ENCODE data around the gene ZNF582.

The ZNF582 gene

DNA sequence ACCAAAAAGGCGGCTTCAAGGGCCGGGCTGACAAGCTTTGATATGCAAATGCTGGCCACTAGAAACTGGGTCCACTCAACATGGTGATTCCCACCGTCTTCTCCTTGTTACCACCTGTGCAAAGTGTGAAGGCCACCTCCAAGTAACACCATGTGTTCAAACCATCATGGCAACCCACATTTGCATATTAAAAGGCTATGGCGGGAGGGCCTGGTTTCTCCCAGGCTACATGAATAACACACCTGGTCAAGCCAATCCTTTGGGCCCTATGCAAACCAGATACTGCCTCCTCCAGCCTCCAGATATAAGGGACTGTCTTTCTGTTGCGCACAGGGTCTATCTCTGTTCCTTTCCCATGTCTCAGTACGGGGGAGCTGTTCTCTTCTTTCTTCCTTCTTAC, 42.1 kb downstream of the ZNF582 start:
- H3K4me3 ChIP-seq (ENCODE audit: low read depth, low read length, poor library complexity, severe bottlenecking), result no peak overlapping the region
- no peaks in the 10 kb centered on the region for H4K20me1 ChIP-seq (ENCODE audit: insufficient read depth, low read length)
- no peaks in the 10 kb centered on the region for H3K27me3 ChIP-seq (ENCODE audit: insufficient read depth, low read length)
- H3K4me2 ChIP-seq (ENCODE audit: low read length), result no peak overlapping the region
- H3K36me3 ChIP-seq (ENCODE audit: insufficient read depth, low read length), result no peaks in the 10 kb centered on the region
- H3K9me2 ChIP-seq (ENCODE audit: low read depth, low read length), result no peaks in the 10 kb centered on the region
- H2AFZ ChIP-seq (ENCODE audit: low read length), result no peak overlapping the region
- no peak overlapping the region for H3K9ac ChIP-seq (ENCODE audit: low read length)
- no peak overlapping the region for H3K27ac ChIP-seq (ENCODE audit: low read depth, low read length, poor library complexity, severe bottlenecking)
- TF ChIP-seq, protein P1, sequence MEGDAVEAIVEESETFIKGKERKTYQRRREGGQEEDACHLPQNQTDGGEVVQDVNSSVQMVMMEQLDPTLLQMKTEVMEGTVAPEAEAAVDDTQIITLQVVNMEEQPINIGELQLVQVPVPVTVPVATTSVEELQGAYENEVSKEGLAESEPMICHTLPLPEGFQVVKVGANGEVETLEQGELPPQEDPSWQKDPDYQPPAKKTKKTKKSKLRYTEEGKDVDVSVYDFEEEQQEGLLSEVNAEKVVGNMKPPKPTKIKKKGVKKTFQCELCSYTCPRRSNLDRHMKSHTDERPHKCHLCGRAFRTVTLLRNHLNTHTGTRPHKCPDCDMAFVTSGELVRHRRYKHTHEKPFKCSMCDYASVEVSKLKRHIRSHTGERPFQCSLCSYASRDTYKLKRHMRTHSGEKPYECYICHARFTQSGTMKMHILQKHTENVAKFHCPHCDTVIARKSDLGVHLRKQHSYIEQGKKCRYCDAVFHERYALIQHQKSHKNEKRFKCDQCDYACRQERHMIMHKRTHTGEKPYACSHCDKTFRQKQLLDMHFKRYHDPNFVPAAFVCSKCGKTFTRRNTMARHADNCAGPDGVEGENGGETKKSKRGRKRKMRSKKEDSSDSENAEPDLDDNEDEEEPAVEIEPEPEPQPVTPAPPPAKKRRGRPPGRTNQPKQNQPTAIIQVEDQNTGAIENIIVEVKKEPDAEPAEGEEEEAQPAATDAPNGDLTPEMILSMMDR (IDR thresholded peaks at IDR 0.05; ENCODE audit: low read length), result no peak
- no peak for TF ChIP-seq EZH2 (IDR thresholded peaks at IDR 0.05; ENCODE audit: borderline replicate concordance, low read length)
- H3K79me2 ChIP-seq (ENCODE audit: insufficient read depth, low read length), result no peaks in the 10 kb centered on the region
- H3K9me3 ChIP-seq (ENCODE audit: low read length), result no peaks in the 10 kb centered on the region
- H3K4me1 ChIP-seq (ENCODE audit: insufficient read depth, low read length, severe bottlenecking), result no peaks in the 10 kb centered on the region
- no peaks in the 10 kb centered on the region for H3F3A ChIP-seq (ENCODE audit: insufficient read depth, low read length)

DNA sequence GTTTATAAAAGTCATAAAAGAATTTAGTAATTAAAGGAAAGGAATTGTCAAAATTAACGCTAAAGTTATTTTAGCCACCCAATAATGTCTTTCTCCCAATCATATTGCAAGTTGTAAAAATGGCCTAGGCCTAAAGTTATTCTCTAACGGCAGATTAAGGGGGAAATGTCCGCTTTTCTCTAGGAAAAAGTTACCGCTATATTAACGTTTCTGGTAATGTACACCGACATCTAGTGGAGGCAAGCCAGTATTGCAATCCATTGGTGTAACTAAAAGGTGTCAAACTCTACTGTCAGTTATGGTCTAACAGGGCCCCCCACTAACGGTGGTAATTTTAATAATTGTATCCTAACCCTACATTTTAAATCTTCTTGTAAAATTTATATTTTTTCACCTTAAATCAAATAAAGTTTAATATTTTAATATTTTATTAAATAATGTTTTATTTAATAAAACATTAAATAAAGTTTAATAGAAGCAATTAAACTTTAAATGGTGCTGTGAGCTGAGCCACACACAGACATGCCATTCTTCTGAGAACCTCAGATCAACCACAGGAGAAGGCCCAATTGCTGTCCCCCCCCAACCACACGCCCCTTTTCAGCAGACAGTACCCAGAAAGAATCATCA, 42.8 kb downstream of the ZNF582 start:
- no peaks in the 10 kb centered on the region for H3K9me2 ChIP-seq (ENCODE audit: low read depth, low read length)
- H3K27ac ChIP-seq (ENCODE audit: low read depth, low read length, poor library complexity, severe bottlenecking), result no peak overlapping the region
- H3K27me3 ChIP-seq (ENCODE audit: insufficient read depth, low read length), result no peaks in the 10 kb centered on the region
- H3F3A ChIP-seq (ENCODE audit: insufficient read depth, low read length), result no peaks in the 10 kb centered on the region
- no peak for TF ChIP-seq EZH2 (IDR thresholded peaks at IDR 0.05; ENCODE audit: borderline replicate concordance, low read length)
- TF ChIP-seq, protein P1 (IDR thresholded peaks at IDR 0.05; ENCODE audit: low read length), result peak; percentile 80
- H3K4me1 ChIP-seq (ENCODE audit: insufficient read depth, low read length, severe bottlenecking), result no peaks in the 10 kb centered on the region
- no peak overlapping the region for H2AFZ ChIP-seq (ENCODE audit: low read length)
- no peaks in the 10 kb centered on the region for H3K79me2 ChIP-seq (ENCODE audit: insufficient read depth, low read length)
- no peak overlapping the region for H3K4me3 ChIP-seq (ENCODE audit: low read depth, low read length, poor library complexity, severe bottlenecking)
- H3K9me3 ChIP-seq (ENCODE audit: low read length), result no peaks in the 10 kb centered on the region
- H3K4me2 ChIP-seq (ENCODE audit: low read length), result no peak overlapping the region
- H4K20me1 ChIP-seq (ENCODE audit: insufficient read depth, low read length), result no peaks in the 10 kb centered on the region
- no peaks in the 10 kb centered on the region for H3K36me3 ChIP-seq (ENCODE audit: insufficient read depth, low read length)
- no peak overlapping the region for H3K9ac ChIP-seq (ENCODE audit: low read length)

DNA sequence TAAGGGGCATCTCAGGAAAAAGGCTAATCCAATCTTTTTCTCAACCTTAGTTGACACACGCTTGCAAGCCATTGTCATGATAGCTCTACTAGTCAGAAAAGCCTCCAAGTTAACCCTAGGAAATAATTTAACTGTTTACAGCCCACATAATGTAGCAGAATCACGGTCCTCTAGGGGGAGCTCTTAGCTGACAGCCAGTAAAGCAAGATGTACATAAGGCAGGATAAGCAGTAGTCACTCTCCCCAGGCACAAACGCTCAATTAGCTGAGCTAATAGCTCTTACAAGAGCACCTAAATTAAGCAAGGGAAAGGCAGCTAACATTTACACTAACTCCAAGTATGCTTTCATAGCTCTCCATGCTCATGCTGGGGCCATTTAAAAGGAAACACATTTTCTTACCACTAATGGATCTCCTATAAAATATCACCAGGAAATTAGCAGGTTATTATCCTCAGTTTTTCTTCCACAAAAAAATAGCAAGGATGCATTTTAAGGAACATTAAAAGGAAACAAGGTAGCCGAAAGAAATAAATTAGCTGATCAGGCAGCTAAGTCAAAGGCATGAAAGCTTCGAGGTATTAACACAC, 45.0 kb downstream of the ZNF582 start:
- no peak for TF ChIP-seq EZH2 (IDR thresholded peaks at IDR 0.05; ENCODE audit: borderline replicate concordance, low read length)
- TF ChIP-seq, protein P1 (IDR thresholded peaks at IDR 0.05; ENCODE audit: low read length), result peak; percentile 67
- H3K79me2 ChIP-seq (ENCODE audit: insufficient read depth, low read length), result no peaks in the 10 kb centered on the region

More for the DNA sequence above, 45.0 kb downstream of the ZNF582 start:
- Histone ChIP-seq H3K4me3 (ENCODE audit: low read depth, low read length, poor library complexity, severe bottlenecking) (no peak overlapping the region), H3K4me1 (ENCODE audit: insufficient read depth, low read length, severe bottlenecking) (no peaks in the 10 kb centered on the region), H3K9me2 (ENCODE audit: low read depth, low read length) (no peaks in the 10 kb centered on the region), H3F3A (ENCODE audit: insufficient read depth, low read length) (no peaks in the 10 kb centered on the region), H3K4me2 (ENCODE audit: low read length) (no peak overlapping the region), H3K36me3 (ENCODE audit: insufficient read depth, low read length) (no peaks in the 10 kb centered on the region), H3K27me3 (ENCODE audit: insufficient read depth, low read length) (no peaks in the 10 kb centered on the region), H3K9me3 (ENCODE audit: low read length) (no peaks in the 10 kb centered on the region), H2AFZ (ENCODE audit: low read length) (no peak overlapping the region), H3K9ac (ENCODE audit: low read length) (no peak overlapping the region), H3K27ac (ENCODE audit: low read depth, low read length, poor library complexity, severe bottlenecking) (no peak overlapping the region), H4K20me1 (ENCODE audit: insufficient read depth, low read length) (no peaks in the 10 kb centered on the region)
